KMS-11 (cell line): ENCODE results near the gene TNIP1.

Source experiments
- H2AFZ ChIP-seq: fragments of 200-600 bp; sonication (generic); 2 replicates; pipeline ENCODE4 v1.6.1; 2016; ENCODE audit warnings: antibody characterized with exemption, mixed run types, low read depth
- H3K27ac ChIP-seq: fragments of 200-600 bp; sonication (generic); 2 replicates; pipeline ENCODE4 v1.6.1; 2016; ENCODE audit warnings: mild to moderate bottlenecking, mixed run types
- H3K27me3 ChIP-seq: fragments of 200-600 bp; sonication (generic); 2 replicates; pipeline ENCODE4 v1.6.1; 2017; ENCODE audit warnings: mild to moderate bottlenecking, low read depth, mixed run types, moderate library complexity; ENCODE audit not compliant: insufficient read depth
- H3K36me3 ChIP-seq: fragments of 200-600 bp; sonication (generic); 2 replicates; pipeline ENCODE4 v1.6.1; 2017; ENCODE audit warnings: mild to moderate bottlenecking, mixed run types; ENCODE audit not compliant: insufficient read depth
- H3K4me1 ChIP-seq: fragments of 200-600 bp; sonication (generic); 2 replicates; pipeline ENCODE4 v1.6.1; 2016; ENCODE audit warnings: mild to moderate bottlenecking, low read depth, mixed run types; ENCODE audit not compliant: poor library complexity, severe bottlenecking
- H3K4me2 ChIP-seq: fragments of 200-600 bp; sonication (generic); 2 replicates; pipeline ENCODE4 v1.7.0; 2016; ENCODE audit warnings: mild to moderate bottlenecking, mixed run types
- H3K4me3 ChIP-seq: fragments of 200-600 bp; sonication (generic); IDR thresholded peaks from 2 replicates; pipeline ENCODE4 v1.6.1; 2017; ENCODE audit warnings: low read depth, low read length, mixed read lengths; ENCODE audit not compliant: insufficient read depth
- H3K79me2 ChIP-seq: fragments of 200-600 bp; sonication (generic); 2 replicates; pipeline ENCODE4 v1.6.1; 2016; ENCODE audit warnings: low read depth, mixed run types; ENCODE audit not compliant: insufficient read depth
- H3K9ac ChIP-seq: fragments of 200-600 bp; sonication (generic); 2 replicates; pipeline ENCODE4 v1.6.1; 2016; ENCODE audit warnings: mild to moderate bottlenecking, mixed run types
- H4K20me1 ChIP-seq: fragments of 200-600 bp; sonication (generic); 2 replicates; pipeline ENCODE4 v1.6.1; 2016; ENCODE audit warnings: mild to moderate bottlenecking, mixed run types; ENCODE audit not compliant: insufficient read depth
- TF ChIP-seq, protein P1 (sequence below): fragments of 200-600 bp; sonication (generic); conservative IDR thresholded peaks from 2 replicates; pipeline ENCODE4 v1.6.1; 2017; ENCODE audit warnings: low read depth, mild to moderate bottlenecking, antibody characterized with exemption, low read length, moderate library complexity, mixed read lengths

The TNIP1 gene

DNA sequence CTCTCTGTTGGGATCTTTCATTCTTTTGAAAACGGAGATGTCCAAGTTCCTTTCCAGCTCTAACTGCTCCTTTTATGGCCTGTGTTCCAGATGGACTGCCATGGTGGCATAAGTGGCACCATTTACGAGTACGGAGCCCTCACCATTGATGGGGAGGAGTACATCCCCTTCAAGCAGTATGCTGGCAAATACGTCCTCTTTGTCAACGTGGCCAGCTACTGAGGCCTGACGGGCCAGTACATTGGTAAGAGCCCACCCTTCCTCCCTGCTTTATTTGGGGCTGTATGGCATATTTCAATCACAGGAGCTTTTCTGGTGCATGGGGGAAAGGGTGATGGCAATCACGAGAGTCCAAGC lies 55.6 kb downstream of the TNIP1 start:
- Histone ChIP-seq H4K20me1 (no peaks in the 10 kb centered on the region), H3K4me1 (no peaks in the 10 kb centered on the region), H3K9ac (no peak overlapping the region), H3K27ac (no peak overlapping the region), H3K79me2 (no peaks in the 10 kb centered on the region), H3K4me2 (no peak overlapping the region), H3K4me3 (no peak overlapping the region), H2AFZ (no peak overlapping the region), H3K36me3 (no peaks in the 10 kb centered on the region), H3K27me3 (no peaks in the 10 kb centered on the region)
- TF ChIP-seq, protein P1, sequence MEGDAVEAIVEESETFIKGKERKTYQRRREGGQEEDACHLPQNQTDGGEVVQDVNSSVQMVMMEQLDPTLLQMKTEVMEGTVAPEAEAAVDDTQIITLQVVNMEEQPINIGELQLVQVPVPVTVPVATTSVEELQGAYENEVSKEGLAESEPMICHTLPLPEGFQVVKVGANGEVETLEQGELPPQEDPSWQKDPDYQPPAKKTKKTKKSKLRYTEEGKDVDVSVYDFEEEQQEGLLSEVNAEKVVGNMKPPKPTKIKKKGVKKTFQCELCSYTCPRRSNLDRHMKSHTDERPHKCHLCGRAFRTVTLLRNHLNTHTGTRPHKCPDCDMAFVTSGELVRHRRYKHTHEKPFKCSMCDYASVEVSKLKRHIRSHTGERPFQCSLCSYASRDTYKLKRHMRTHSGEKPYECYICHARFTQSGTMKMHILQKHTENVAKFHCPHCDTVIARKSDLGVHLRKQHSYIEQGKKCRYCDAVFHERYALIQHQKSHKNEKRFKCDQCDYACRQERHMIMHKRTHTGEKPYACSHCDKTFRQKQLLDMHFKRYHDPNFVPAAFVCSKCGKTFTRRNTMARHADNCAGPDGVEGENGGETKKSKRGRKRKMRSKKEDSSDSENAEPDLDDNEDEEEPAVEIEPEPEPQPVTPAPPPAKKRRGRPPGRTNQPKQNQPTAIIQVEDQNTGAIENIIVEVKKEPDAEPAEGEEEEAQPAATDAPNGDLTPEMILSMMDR: no peak

DNA sequence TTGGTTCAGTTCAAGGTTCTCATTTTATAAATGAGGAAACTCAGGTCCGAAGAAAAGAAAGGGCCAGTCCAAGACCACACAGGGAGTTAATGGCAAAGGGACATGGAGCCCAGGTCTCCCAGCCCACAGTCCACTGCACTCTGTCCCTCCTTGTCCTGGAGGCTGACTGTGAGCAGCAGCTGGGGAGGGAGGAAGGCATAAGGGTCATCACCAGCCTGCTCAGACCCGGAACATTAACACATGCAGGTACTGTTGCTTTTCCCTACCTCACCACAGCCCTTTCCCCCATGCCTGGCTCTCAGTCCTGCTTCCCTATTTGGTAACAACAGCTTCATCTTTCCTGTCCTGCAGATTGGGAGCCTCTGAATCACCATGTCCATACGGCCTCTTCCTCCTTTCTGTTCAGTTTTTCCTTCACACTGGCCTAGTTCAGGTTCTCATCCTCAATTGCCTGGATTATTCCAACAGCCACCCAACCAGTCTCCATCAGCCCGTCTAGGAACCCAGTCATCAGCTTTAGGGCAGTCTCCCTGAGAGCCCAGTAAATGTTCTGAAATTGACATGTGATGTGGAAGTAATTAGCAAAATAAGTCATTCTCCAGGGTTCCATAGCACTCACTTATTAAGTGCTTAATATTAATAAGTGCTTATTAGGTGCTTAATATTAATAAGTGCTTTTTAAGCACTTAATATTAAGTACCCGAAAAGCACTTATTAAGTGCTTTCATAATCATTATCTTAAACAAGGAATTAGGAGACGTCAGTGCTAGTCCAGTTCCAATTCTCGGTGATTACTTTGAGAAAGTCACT lies 56.2 kb downstream of the TNIP1 start:
- H4K20me1 ChIP-seq: no peaks in the 10 kb centered on the region
- no peak overlapping the region for H3K9ac ChIP-seq
- H3K27me3 ChIP-seq: no peaks in the 10 kb centered on the region
- H2AFZ ChIP-seq: no peak overlapping the region
- no peak overlapping the region for H3K27ac ChIP-seq
- TF ChIP-seq, protein P1: no peak
- H3K4me1 ChIP-seq: no peaks in the 10 kb centered on the region
- H3K79me2 ChIP-seq: no peaks in the 10 kb centered on the region
- no peak overlapping the region for H3K4me2 ChIP-seq
- no peaks in the 10 kb centered on the region for H3K36me3 ChIP-seq
- H3K4me3 ChIP-seq: no peak overlapping the region

- no peaks in the 10 kb centered on the region for H3K36me3 ChIP-seq
- no peak overlapping the region for H2AFZ ChIP-seq
Measured at GRCh38 chr5:151023651-151024050, 57.2 kb downstream of the TNIP1 start.

DNA sequence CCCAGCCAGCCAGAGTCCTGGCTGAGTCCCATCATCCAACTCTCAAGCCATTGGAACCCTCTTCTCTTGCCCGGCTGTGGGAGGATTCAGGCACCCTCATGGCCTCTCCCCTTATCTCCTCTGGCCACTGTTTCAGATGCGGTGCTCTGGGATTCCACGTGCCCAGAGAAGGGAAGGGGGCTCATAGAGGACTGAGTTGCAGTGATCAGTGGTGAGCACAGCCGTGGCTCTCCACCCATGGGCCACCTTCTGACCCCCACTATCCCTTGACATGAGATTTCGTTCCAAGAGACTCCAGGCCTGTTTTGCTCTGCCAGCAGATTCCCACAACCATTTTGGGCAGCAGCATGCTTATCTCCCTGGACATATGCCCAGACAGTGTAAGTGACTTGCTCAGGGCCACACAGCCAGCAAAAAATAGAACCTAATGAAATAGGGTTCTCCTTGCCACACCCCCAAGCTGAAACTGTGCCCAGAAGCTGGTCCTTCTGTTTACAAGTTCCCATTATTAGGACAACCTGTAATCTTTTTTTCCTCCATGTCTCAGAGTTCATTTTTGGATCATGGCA lies 57.7 kb downstream of the TNIP1 start:
- Histone ChIP-seq H3K4me3 (no peak overlapping the region), H3K36me3 (no peaks in the 10 kb centered on the region), H3K9ac (no peak overlapping the region), H4K20me1 (no peaks in the 10 kb centered on the region), H3K27me3 (no peaks in the 10 kb centered on the region), H3K4me2 (no peak overlapping the region), H3K27ac (no peak overlapping the region), H3K79me2 (no peaks in the 10 kb centered on the region), H2AFZ (no peak overlapping the region), H3K4me1 (no peaks in the 10 kb centered on the region)
- TF ChIP-seq, protein P1: no peak

More at GRCh38 chr5:151023651-151024050, 57.2 kb downstream of the TNIP1 start:
- H3K79me2 ChIP-seq: no peaks in the 10 kb centered on the region
- no peak overlapping the region for H3K4me2 ChIP-seq
- TF ChIP-seq, protein P1: no peak
- H3K4me1 ChIP-seq: no peaks in the 10 kb centered on the region
- no peak overlapping the region for H3K27ac ChIP-seq
- H3K27me3 ChIP-seq: no peaks in the 10 kb centered on the region
- no peak overlapping the region for H3K9ac ChIP-seq
- H3K4me3 ChIP-seq: no peak overlapping the region
- H4K20me1 ChIP-seq: no peaks in the 10 kb centered on the region
